ENCODE measurements around the gene NMT1. TPM values are rescaled to one million over a fixed set of nuclear protein-coding genes. Genes with fewer than 3 reads are reported as not detected.

The NMT1 gene
- total RNA-seq, 2 donors from 2014 or later = 122 to 136 TPM

DNA sequence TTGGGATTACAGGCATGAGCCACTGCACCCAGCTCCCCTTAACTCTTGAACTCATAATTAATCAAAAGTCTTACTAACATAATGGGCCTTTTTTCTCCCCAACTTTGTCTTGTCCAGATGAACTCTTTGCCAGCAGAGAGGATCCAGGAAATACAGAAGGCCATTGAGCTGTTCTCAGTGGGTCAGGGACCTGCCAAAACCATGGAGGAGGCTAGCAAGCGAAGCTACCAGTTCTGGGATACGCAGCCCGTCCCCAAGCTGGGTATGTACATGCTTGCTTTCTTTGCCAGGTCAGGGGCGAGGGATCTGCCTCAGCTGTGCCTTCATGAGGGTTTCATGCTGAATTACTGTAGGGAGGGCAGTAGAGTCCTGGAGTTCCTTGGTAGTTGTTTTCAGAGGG is 25.3 kb downstream of the NMT1 start:
- H3K36me3 Mint-ChIP-seq (ENCODE audit: low read depth) = peaks cover 67% of the 10 kb centered on the region

DNA sequence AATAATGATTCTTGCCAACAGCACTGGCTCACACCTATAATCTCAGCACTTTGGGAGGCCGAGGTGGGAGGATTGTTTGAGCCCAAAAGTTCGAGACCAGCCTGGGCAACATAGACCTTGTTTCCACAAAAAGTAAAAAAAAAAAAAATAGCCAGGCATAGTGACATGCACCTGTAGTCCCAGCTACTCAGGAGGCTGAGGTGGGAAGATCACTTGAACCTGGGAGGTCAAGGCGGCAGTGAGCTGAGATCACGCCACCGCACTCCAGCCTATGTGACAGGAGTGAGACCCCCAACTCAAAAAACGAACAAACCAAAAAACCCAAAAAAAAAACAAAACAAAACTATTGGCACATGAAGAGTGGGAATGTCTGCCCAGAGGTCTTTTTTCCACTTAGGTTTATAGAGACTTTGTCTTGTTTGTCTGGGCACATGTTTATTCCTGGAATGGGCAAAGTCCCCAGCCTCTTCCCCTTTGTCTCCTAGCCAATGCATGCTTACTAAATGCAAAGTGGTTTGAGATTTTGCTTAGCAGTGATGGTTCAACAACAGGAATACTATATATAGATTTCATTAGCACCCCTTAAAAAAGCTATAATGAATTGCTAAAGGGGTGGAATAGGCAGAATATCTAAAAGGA is 25.9 kb downstream of the NMT1 start:
- no peaks in the 10 kb centered on the region for H3K27me3 ChIP-seq (ENCODE audit: control insufficient read depth, insufficient read depth, low read length, poor library complexity, severe bottlenecking)
- no peak overlapping the region for H3K4me3 ChIP-seq (ENCODE audit: low read length)
- H3K4me3 Mint-ChIP-seq = no peak overlapping the region
- H3K27ac Mint-ChIP-seq = no peak overlapping the region
- H3K9me3 ChIP-seq (ENCODE audit: control insufficient read depth, low read length) = no peaks in the 10 kb centered on the region
- no peaks in the 10 kb centered on the region for H3K4me1 ChIP-seq (ENCODE audit: control insufficient read depth, insufficient read depth, low read length)
- H3K27ac ChIP-seq (ENCODE audit: low read depth, low read length) = no peak overlapping the region
- peaks cover 7% of the 10 kb centered on the region for H3K4me1 Mint-ChIP-seq
- H3K36me3 Mint-ChIP-seq (ENCODE audit: low read depth) = peaks cover 66% of the 10 kb centered on the region
- TF ChIP-seq, protein P1, sequence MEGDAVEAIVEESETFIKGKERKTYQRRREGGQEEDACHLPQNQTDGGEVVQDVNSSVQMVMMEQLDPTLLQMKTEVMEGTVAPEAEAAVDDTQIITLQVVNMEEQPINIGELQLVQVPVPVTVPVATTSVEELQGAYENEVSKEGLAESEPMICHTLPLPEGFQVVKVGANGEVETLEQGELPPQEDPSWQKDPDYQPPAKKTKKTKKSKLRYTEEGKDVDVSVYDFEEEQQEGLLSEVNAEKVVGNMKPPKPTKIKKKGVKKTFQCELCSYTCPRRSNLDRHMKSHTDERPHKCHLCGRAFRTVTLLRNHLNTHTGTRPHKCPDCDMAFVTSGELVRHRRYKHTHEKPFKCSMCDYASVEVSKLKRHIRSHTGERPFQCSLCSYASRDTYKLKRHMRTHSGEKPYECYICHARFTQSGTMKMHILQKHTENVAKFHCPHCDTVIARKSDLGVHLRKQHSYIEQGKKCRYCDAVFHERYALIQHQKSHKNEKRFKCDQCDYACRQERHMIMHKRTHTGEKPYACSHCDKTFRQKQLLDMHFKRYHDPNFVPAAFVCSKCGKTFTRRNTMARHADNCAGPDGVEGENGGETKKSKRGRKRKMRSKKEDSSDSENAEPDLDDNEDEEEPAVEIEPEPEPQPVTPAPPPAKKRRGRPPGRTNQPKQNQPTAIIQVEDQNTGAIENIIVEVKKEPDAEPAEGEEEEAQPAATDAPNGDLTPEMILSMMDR (conservative IDR thresholded peaks at IDR 0.05) = no peak
- no peaks in the 10 kb centered on the region for H3K9me3 Mint-ChIP-seq
- peaks cover 84% of the 10 kb centered on the region for H3K36me3 ChIP-seq (ENCODE audit: control insufficient read depth, insufficient read depth, low read length)
- H3K27me3 Mint-ChIP-seq (ENCODE audit: insufficient read depth) = no peaks in the 10 kb centered on the region
- H3K9ac ChIP-seq (ENCODE audit: extremely low read depth, low read length, poor library complexity, severe bottlenecking) = no peak overlapping the region
- 90 to 92% methylated on average over 4 to 6 of the region's 6 CpGs for WGBS, 2 experiments (ENCODE audit: insufficient coverage in 1 of 2, insufficient read length in 1 of 2)
- no peak for DNase-seq

More for the DNA sequence above, 25.3 kb downstream of the NMT1 start:
- H3K9me3 Mint-ChIP-seq = no peaks in the 10 kb centered on the region
- no peak overlapping the region for H3K27ac Mint-ChIP-seq
- WGBS, 2 experiments (ENCODE audit: insufficient coverage in 1 of 2, insufficient read length in 1 of 2) = 86 to 94% methylated on average over 2 to 4 of the region's 4 CpGs
- Histone ChIP-seq H3K9ac (ENCODE audit: extremely low read depth, low read length, poor library complexity, severe bottlenecking) (no peak overlapping the region), H3K4me1 (ENCODE audit: control insufficient read depth, insufficient read depth, low read length) (no peaks in the 10 kb centered on the region), H3K36me3 (ENCODE audit: control insufficient read depth, insufficient read depth, low read length) (peaks cover 84% of the 10 kb centered on the region), H3K4me3 (ENCODE audit: low read length) (no peak overlapping the region), H3K27me3 (ENCODE audit: control insufficient read depth, insufficient read depth, low read length, poor library complexity, severe bottlenecking) (no peaks in the 10 kb centered on the region), H3K27ac (ENCODE audit: low read depth, low read length) (no peak overlapping the region), H3K9me3 (ENCODE audit: control insufficient read depth, low read length) (no peaks in the 10 kb centered on the region)
- peaks cover 7% of the 10 kb centered on the region for H3K4me1 Mint-ChIP-seq
- TF ChIP-seq, protein P1 (conservative IDR thresholded peaks at IDR 0.05) = no peak
- no peaks in the 10 kb centered on the region for H3K27me3 Mint-ChIP-seq (ENCODE audit: insufficient read depth)
- H3K4me3 Mint-ChIP-seq = no peak overlapping the region
- no peak for DNase-seq

DNA sequence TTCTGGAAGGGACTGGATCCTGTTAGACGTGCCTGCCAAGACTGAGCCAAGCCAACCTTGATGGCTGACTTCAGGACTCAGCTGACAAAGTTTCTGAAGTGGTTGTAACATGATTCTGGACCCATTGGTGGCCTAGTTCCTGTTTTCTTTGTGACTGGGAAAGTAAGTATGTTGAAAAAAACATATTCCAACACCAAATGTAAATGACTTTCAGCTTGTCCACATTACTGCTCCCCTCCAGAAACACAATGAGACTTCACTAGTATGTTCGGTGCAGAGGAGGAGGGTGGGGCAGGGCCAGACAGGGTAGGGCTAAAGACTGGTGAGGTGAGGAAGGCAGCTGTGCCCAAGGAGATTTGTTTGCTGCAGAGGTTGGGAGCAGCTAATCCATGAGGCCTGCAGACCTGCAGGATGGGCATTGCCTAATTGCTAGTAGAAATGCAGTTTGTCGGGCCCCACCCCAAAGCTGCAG is 26.4 kb downstream of the NMT1 start:
- H3K36me3 Mint-ChIP-seq (ENCODE audit: low read depth) = peaks cover 64% of the 10 kb centered on the region
- peaks cover 7% of the 10 kb centered on the region for H3K4me1 Mint-ChIP-seq
- 97% methylated on average over 3 of the region's 3 CpGs for WGBS, 2 experiments (ENCODE audit: insufficient coverage in 1 of 2, insufficient read length in 1 of 2)
- TF ChIP-seq, protein P1 (conservative IDR thresholded peaks at IDR 0.05) = no peak
- H3K27me3 Mint-ChIP-seq (ENCODE audit: insufficient read depth) = no peaks in the 10 kb centered on the region
- Histone ChIP-seq H3K4me3 (ENCODE audit: low read length) (no peak overlapping the region), H3K4me1 (ENCODE audit: control insufficient read depth, insufficient read depth, low read length) (no peaks in the 10 kb centered on the region), H3K27ac (ENCODE audit: low read depth, low read length) (no peak overlapping the region), H3K27me3 (ENCODE audit: control insufficient read depth, insufficient read depth, low read length, poor library complexity, severe bottlenecking) (no peaks in the 10 kb centered on the region), H3K9ac (ENCODE audit: extremely low read depth, low read length, poor library complexity, severe bottlenecking) (no peak overlapping the region), H3K36me3 (ENCODE audit: control insufficient read depth, insufficient read depth, low read length) (peaks cover 80% of the 10 kb centered on the region), H3K9me3 (ENCODE audit: control insufficient read depth, low read length) (no peaks in the 10 kb centered on the region)
- H3K4me3 Mint-ChIP-seq = no peak overlapping the region
- DNase-seq = no peak
- no peak overlapping the region for H3K27ac Mint-ChIP-seq
- H3K9me3 Mint-ChIP-seq = no peaks in the 10 kb centered on the region
